ENCODE data around the gene SLC44A4. TPM values are rescaled to one million over a fixed set of nuclear protein-coding genes. Genes with fewer than 3 reads are reported as not detected.
"Not testable (repeated sequence)": the region's sequence is repeated elsewhere in the genome, so short reads cannot be mapped to it uniquely, and the experiment has no call there.

SLC44A4 gene
- polyA plus RNA-seq, 1 donor from 2014 or later = not detected

- H3K36me3 Mint-ChIP-seq = no peaks in the 10 kb centered on the region
- H3K4me3 Mint-ChIP-seq = peak overlapping the region; percentile 92 to 99 (median 96)
- H3K4me1 Mint-ChIP-seq = peaks cover 23 to 31% (median 30%) of the 10 kb centered on the region in 3 donors
- H3K9me3 Mint-ChIP-seq = no peaks in the 10 kb centered on the region
- no peaks in the 10 kb centered on the region for H3K27me3 Mint-ChIP-seq
- H3K27ac Mint-ChIP-seq = peak overlapping the region in 2 of 3 donors; percentile 81 to 93
Observed at GRCh38 chr6:31825553-31825952, 53.2 kb downstream of the SLC44A4 start.

GRCh38 chr6:31823592-31824196, 55.1 kb downstream of the SLC44A4 start:
- peak overlapping the region in 1 of 3 donors; percentile 86 for H3K27ac Mint-ChIP-seq
- not testable (repeated sequence) for H3K9me3 Mint-ChIP-seq, H3K27me3 Mint-ChIP-seq, H3K36me3 Mint-ChIP-seq
- peak overlapping the region; percentile 38 to 93 (median 44) for H3K4me3 Mint-ChIP-seq
- H3K4me1 Mint-ChIP-seq = peaks cover 21 to 32% (median 23%) of the 10 kb centered on the region in 3 donors

- Mint-ChIP-seq H3K4me1 (peaks cover 28 to 44% (median 32%) of the 10 kb centered on the region in 3 donors), H3K27ac (peak overlapping the region; percentile 86 to 94 (median 92)), H3K4me3 (peak overlapping the region; percentile 93 to 98 (median 95))
Observed at GRCh38 chr6:31822036-31822821, 56.6 kb downstream of the SLC44A4 start.

GRCh38 chr6:31821301-31822035, 57.3 kb downstream of the SLC44A4 start:
- Mint-ChIP-seq H3K27me3 (no peaks in the 10 kb centered on the region), H3K4me3 (peak overlapping the region; percentile 93 to 98 (median 95)), H3K36me3 (no peaks in the 10 kb centered on the region), H3K27ac (peak overlapping the region; percentile 86 to 94 (median 92)), H3K4me1 (peaks cover 23 to 40% (median 26%) of the 10 kb centered on the region in 3 donors), H3K9me3 (no peaks in the 10 kb centered on the region)

More at GRCh38 chr6:31822036-31822821, 56.6 kb downstream of the SLC44A4 start:
- Mint-ChIP-seq H3K9me3 (no peaks in the 10 kb centered on the region), H3K36me3 (no peaks in the 10 kb centered on the region), H3K27me3 (no peaks in the 10 kb centered on the region)

GRCh38 chr6:31820399-31820798, 58.4 kb downstream of the SLC44A4 start:
- not testable (repeated sequence) for H3K9me3 Mint-ChIP-seq, H3K27me3 Mint-ChIP-seq, H3K36me3 Mint-ChIP-seq
- peak overlapping the region in 2 of 3 donors; percentile 73 to 86 for H3K27ac Mint-ChIP-seq
- H3K4me3 Mint-ChIP-seq = peak overlapping the region in 2 of 4 donors; percentile 93 to 95
- peaks cover 23 to 37% (median 26%) of the 10 kb centered on the region in 3 donors for H3K4me1 Mint-ChIP-seq

GRCh38 chr6:31819871-31820299, 58.9 kb downstream of the SLC44A4 start:
- Mint-ChIP-seq H3K27me3 (no peaks in the 10 kb centered on the region), H3K9me3 (no peaks in the 10 kb centered on the region), H3K36me3 (no peaks in the 10 kb centered on the region), H3K27ac (peak overlapping the region; percentile 15 to 73 (median 65)), H3K4me3 (peak overlapping the region in 2 of 4 donors; percentile 4 to 64), H3K4me1 (peaks cover 23 to 33% (median 26%) of the 10 kb centered on the region in 3 donors)

GRCh38 chr6:31817929-31818511, 60.8 kb downstream of the SLC44A4 start:
- Mint-ChIP-seq H3K27ac (peak overlapping the region; percentile 88 to 92 (median 90)), H3K4me1 (peaks cover 23 to 32% (median 29%) of the 10 kb centered on the region in 3 donors), H3K4me3 (peak overlapping the region; percentile 81 to 96 (median 92))
- H3K27me3 Mint-ChIP-seq, H3K9me3 Mint-ChIP-seq, H3K36me3 Mint-ChIP-seq: not testable (repeated sequence)

GRCh38 chr6:31817133-31817928, 61.5 kb downstream of the SLC44A4 start:
- H3K36me3 Mint-ChIP-seq, H3K9me3 Mint-ChIP-seq, H3K27me3 Mint-ChIP-seq: not testable (repeated sequence)
- peak overlapping the region; percentile 81 to 96 (median 92) for H3K4me3 Mint-ChIP-seq
- peaks cover 23 to 30% (median 29%) of the 10 kb centered on the region in 3 donors for H3K4me1 Mint-ChIP-seq
- peak overlapping the region; percentile 88 to 92 (median 90) for H3K27ac Mint-ChIP-seq

GRCh38 chr6:31815025-31815838, 63.6 kb downstream of the SLC44A4 start, which contains the start of the genes HSPA1A and HSPA1L:
HSPA1A (plus strand) TSS chr6:31815543; CDS start chr6:31815757, 214 bp downstream.
HSPA1L (minus strand) TSS chr6:31815283; CDS start chr6:31811972, 3,311 bp downstream.
- Mint-ChIP-seq H3K36me3 (peaks cover 1% of the 10 kb centered on the region), H3K27me3 (no peaks in the 10 kb centered on the region), H3K9me3 (no peaks in the 10 kb centered on the region), H3K27ac (peak within 1 kb of the TSS; percentile 91 to 96 (median 93)), H3K4me1 (peaks cover 22 to 27% (median 24%) of the 10 kb centered on the region in 3 donors), H3K4me3 (peak within 1 kb of the TSS; percentile 92 to 98 (median 94))

- peak overlapping the region; percentile 83 to 96 (median 91) for H3K27ac Mint-ChIP-seq
Observed at GRCh38 chr6:31814677-31815024, 64.1 kb downstream of the SLC44A4 start.

GRCh38 chr6:31813465-31813849, 65.3 kb downstream of the SLC44A4 start:
- Mint-ChIP-seq H3K4me1 (peaks cover 22 to 24% (median 23%) of the 10 kb centered on the region in 3 donors), H3K27me3 (no peaks in the 10 kb centered on the region), H3K36me3 (peaks cover 3% of the 10 kb centered on the region), H3K4me3 (peak overlapping the region; percentile 78 to 93 (median 83)), H3K9me3 (no peaks in the 10 kb centered on the region), H3K27ac (peak overlapping the region in 1 of 3 donors; percentile 96)

More at GRCh38 chr6:31814677-31815024, 64.1 kb downstream of the SLC44A4 start:
- Mint-ChIP-seq H3K36me3 (peaks cover 3% of the 10 kb centered on the region), H3K4me1 (peaks cover 22 to 27% (median 24%) of the 10 kb centered on the region in 3 donors), H3K27me3 (no peaks in the 10 kb centered on the region), H3K4me3 (peak overlapping the region; percentile 92 to 98 (median 94)), H3K9me3 (no peaks in the 10 kb centered on the region)

All from IgD-negative memory B cell (primary cell).